ENCODE results near the gene GNG8. TPM values are rescaled to one million over a fixed set of nuclear protein-coding genes. Genes with fewer than 3 reads are reported as not detected.
A peak's percentile ranks its signal among the peaks of the same experiment; 100 is the strongest.

The GNG8 gene
- total and polyA plus RNA-seq, 2 experiments from 2014 or later, result 5.9 TPM; not detected in 1

GRCh38 chr19:46610413-46610775 lies 25.6 kb downstream of the GNG8 start:
- Mint-ChIP-seq H3K27me3 (ENCODE audit: insufficient read depth, low read depth, poor library complexity) (peaks cover 9% of the 10 kb centered on the region), H3K27ac (no peak overlapping the region), H3K36me3 (ENCODE audit: low read depth) (peaks cover 40% of the 10 kb centered on the region), H3K4me1 (peaks cover 6% of the 10 kb centered on the region; the same call in 2 of the 3 replicates), H3K4me3 (no peak overlapping the region), H3K9me3 (no peaks in the 10 kb centered on the region)
- Histone ChIP-seq H3K36me3 (ENCODE audit: insufficient read depth) (peaks cover 21% of the 10 kb centered on the region; the same call in 1 of the 2 replicates), H3K4me2 (no peak overlapping the region), H2AFZ (no peak overlapping the region), H3K79me2 (replicated peaks; ENCODE audit: insufficient read depth) (no peaks in the 10 kb centered on the region), H3F3A (replicated peaks; ENCODE audit: low read depth) (no peaks in the 10 kb centered on the region), H3K9me2 (ENCODE audit: insufficient read depth) (no peaks in the 10 kb centered on the region), H4K20me1 (replicated peaks; ENCODE audit: insufficient read depth) (peaks cover 4% of the 10 kb centered on the region; the same call in 1 of the 2 replicates), H3K27me3 (ENCODE audit: insufficient read depth) (no peaks in the 10 kb centered on the region), H3K4me3 (no peak overlapping the region), H3K27ac (ENCODE audit: low read depth) (no peak overlapping the region), H3K4me1 (ENCODE audit: insufficient read depth) (no peaks in the 10 kb centered on the region)
- no peak for ATAC-seq
- no peak for TF ChIP-seq ZNF331 (CRISPR knock-in tag; IDR thresholded peaks at IDR 0.05; ENCODE audit: low read depth)
- no peak for TF ChIP-seq JUNB (IDR thresholded peaks at IDR 0.05; ENCODE audit: unreplicated experiment)
- no peak for DNase-seq (ENCODE audit: low spot score)

- Histone ChIP-seq H3F3A (replicated peaks; ENCODE audit: low read depth) (no peaks in the 10 kb centered on the region), H3K4me1 (ENCODE audit: insufficient read depth) (no peaks in the 10 kb centered on the region), H3K4me2 (no peak overlapping the region), H4K20me1 (replicated peaks; ENCODE audit: insufficient read depth) (peaks cover 4% of the 10 kb centered on the region; the same call in 1 of the 2 replicates), H3K4me3 (no peak overlapping the region), H2AFZ (no peak overlapping the region), H3K27me3 (ENCODE audit: insufficient read depth) (no peaks in the 10 kb centered on the region), H3K27ac (ENCODE audit: low read depth) (no peak overlapping the region), H3K79me2 (replicated peaks; ENCODE audit: insufficient read depth) (peaks cover 5% of the 10 kb centered on the region; the same call in 1 of the 2 replicates), H3K36me3 (ENCODE audit: insufficient read depth) (peaks cover 21% of the 10 kb centered on the region; the same call in 1 of the 2 replicates), H3K9me2 (ENCODE audit: insufficient read depth) (no peaks in the 10 kb centered on the region)
- Mint-ChIP-seq H3K36me3 (ENCODE audit: low read depth) (peaks cover 40% of the 10 kb centered on the region), H3K27ac (no peak overlapping the region), H3K4me1 (peaks cover 6% of the 10 kb centered on the region; the same call in 2 of the 3 replicates), H3K4me3 (no peak overlapping the region; the same call in 2 of the 3 replicates), H3K9me3 (no peaks in the 10 kb centered on the region), H3K27me3 (ENCODE audit: insufficient read depth, low read depth, poor library complexity) (peaks cover 9% of the 10 kb centered on the region)
- ATAC-seq (no peak), DNase-seq (ENCODE audit: low spot score) (no peak)
- TF ChIP-seq POLR2AphosphoS5 (IDR thresholded peaks at IDR 0.05; ENCODE audit: low read depth), result 0 out of 2 replicates have a peak, but pooled peaks have one; percentile 15
- no peak for TF ChIP-seq NANOG (IDR thresholded peaks at IDR 0.05; ENCODE audit: borderline replicate concordance)
These were observed 26.2 kb downstream of the GNG8 start for GRCh38 chr19:46609511-46610412.

- H4K20me1 ChIP-seq (replicated peaks; ENCODE audit: insufficient read depth), result peaks cover 12% of the 10 kb centered on the region
- peaks cover 13% of the 10 kb centered on the region for H3K27me3 Mint-ChIP-seq (ENCODE audit: insufficient read depth, low read depth, poor library complexity)
- H3K4me3 Mint-ChIP-seq, result no peak overlapping the region; the same call in 2 of the 3 replicates
- H2AFZ ChIP-seq, result no peak overlapping the region
- H3K36me3 ChIP-seq (ENCODE audit: insufficient read depth), result peaks cover 21% of the 10 kb centered on the region; the same call in 1 of the 2 replicates
- H3F3A ChIP-seq (replicated peaks; ENCODE audit: low read depth), result no peaks in the 10 kb centered on the region
- no peak for TF ChIP-seq JUNB (IDR thresholded peaks at IDR 0.05; ENCODE audit: unreplicated experiment)
- TF ChIP-seq REST (IDR thresholded peaks at IDR 0.05; ENCODE audit: unreplicated experiment), result no peak
- TF ChIP-seq CREB1 (CRISPR knock-in tag; IDR thresholded peaks at IDR 0.05; ENCODE audit: low read depth), result no peak
- TF ChIP-seq ZNF331 (CRISPR knock-in tag; IDR thresholded peaks at IDR 0.05; ENCODE audit: low read depth), result no peak
- no peak for TF ChIP-seq CTCF (conservative IDR thresholded peaks at IDR 0.05; ENCODE audit: low read depth in 2 of 2)
- no peak for TF ChIP-seq ZNF114 (CRISPR knock-in tag; IDR thresholded peaks at IDR 0.05)
- H3K36me3 Mint-ChIP-seq (ENCODE audit: low read depth), result peaks cover 40% of the 10 kb centered on the region
- H3K79me2 ChIP-seq (replicated peaks; ENCODE audit: insufficient read depth), result peaks cover 15% of the 10 kb centered on the region
- no peaks in the 10 kb centered on the region for H3K9me3 Mint-ChIP-seq
- H3K4me1 Mint-ChIP-seq, result peaks cover 1% of the 10 kb centered on the region
- H3K4me3 ChIP-seq, result no peak overlapping the region
- H3K27me3 ChIP-seq (ENCODE audit: insufficient read depth), result no peaks in the 10 kb centered on the region
- DNase-seq (ENCODE audit: low spot score) (no peak), ATAC-seq (no peak)
- peaks cover 4% of the 10 kb centered on the region for H3K4me1 ChIP-seq (ENCODE audit: insufficient read depth)
- no peak overlapping the region for H3K27ac ChIP-seq (ENCODE audit: low read depth)
- no peak overlapping the region for H3K4me2 ChIP-seq
- H3K9me2 ChIP-seq (ENCODE audit: insufficient read depth), result no peaks in the 10 kb centered on the region
- no peak overlapping the region for H3K27ac Mint-ChIP-seq
These were observed 27.2 kb downstream of the GNG8 start for GRCh38 chr19:46608581-46609345.

All from GM23338 (cell line).